ENCODE results near the gene SLFN14. TPM values are rescaled to one million over a fixed set of nuclear protein-coding genes. Genes with fewer than 3 reads are reported as not detected.

The SLFN14 gene
- total and polyA plus RNA-seq, 2 of the 4 experiments (the other 2 are of a cell fraction), result not detected

DNA sequence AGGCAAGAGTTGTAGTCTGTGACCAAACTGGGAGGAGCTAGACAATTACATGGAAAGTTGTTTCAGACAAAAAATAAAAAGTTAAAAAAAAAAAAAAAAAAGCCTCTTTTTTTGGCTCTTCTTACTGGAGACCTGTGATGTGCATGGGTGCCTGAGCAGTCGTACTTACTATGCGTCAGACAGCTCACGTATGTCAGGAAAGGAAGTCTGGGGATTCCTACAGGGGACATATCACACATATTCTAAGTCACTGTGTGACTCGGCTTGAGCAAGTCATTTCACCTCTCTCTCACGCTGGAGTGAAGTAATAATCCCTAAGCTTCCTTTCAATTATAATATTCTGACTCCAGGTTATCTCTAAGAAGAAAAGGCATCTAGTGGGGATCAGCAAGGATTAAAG lies 6.0 kb downstream of the SLFN14 start:
- DNase-seq (no peak), ATAC-seq (ENCODE audit: low read depth) (no peak)
- dilution Hi-C loops (cut with HindIII; ENCODE audit: low sequenced_read_pairs, unreplicated experiment), result no loop called here
- CTCF ChIA-PET, result interaction anchor here (0.6 kb wide), 1 partner anchor 232 kb away, joined by 3 read pairs; no protein-coding TSS in a partner anchor
- H3K9me3 ChIP-seq (ENCODE audit: control insufficient read depth, insufficient read depth, low read length), result no peaks in the 10 kb centered on the region
- WGBS, 2 experiments (ENCODE audit: extremely low coverage in 2 of 2, insufficient read length in 1 of 2), result no CpG with 5 or more reads among the region's 5 CpGs
- intact Hi-C loops (cut with micrococcal nuclease), result no loop called here
- no peak overlapping the region for H3K56ac ChIP-seq (ENCODE audit: extremely low read depth, insufficient read depth, low read length)
- no peak overlapping the region for H2AK5ac ChIP-seq (ENCODE audit: low read depth, low read length)
- TF ChIP-seq MAZ (IDR thresholded peaks at IDR 0.05; ENCODE audit: borderline replicate concordance, low read depth, low read length), result no peak
- TF ChIP-seq CHD1 (IDR thresholded peaks at IDR 0.05; ENCODE audit: low read depth, low read length), result no peak
- TF ChIP-seq, protein P1, sequence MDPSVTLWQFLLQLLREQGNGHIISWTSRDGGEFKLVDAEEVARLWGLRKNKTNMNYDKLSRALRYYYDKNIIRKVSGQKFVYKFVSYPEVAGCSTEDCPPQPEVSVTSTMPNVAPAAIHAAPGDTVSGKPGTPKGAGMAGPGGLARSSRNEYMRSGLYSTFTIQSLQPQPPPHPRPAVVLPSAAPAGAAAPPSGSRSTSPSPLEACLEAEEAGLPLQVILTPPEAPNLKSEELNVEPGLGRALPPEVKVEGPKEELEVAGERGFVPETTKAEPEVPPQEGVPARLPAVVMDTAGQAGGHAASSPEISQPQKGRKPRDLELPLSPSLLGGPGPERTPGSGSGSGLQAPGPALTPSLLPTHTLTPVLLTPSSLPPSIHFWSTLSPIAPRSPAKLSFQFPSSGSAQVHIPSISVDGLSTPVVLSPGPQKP (IDR thresholded peaks at IDR 0.05; ENCODE audit: borderline replicate concordance, low read depth, low read length), result no peak
- no peak for TF ChIP-seq POLR2A (IDR thresholded peaks at IDR 0.05; ENCODE audit: low read depth, low read length)
- TF ChIP-seq, protein P2, sequence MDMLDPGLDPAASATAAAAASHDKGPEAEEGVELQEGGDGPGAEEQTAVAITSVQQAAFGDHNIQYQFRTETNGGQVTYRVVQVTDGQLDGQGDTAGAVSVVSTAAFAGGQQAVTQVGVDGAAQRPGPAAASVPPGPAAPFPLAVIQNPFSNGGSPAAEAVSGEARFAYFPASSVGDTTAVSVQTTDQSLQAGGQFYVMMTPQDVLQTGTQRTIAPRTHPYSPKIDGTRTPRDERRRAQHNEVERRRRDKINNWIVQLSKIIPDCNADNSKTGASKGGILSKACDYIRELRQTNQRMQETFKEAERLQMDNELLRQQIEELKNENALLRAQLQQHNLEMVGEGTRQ (IDR thresholded peaks at IDR 0.05; ENCODE audit: low read depth, low read length), result no peak
- TF ChIP-seq RCOR1 (IDR thresholded peaks at IDR 0.05; ENCODE audit: insufficient replicate concordance, low read length), result no peak
- no peak for TF ChIP-seq MAFK (IDR thresholded peaks at IDR 0.05; ENCODE audit: low read depth, low read length)
- TF ChIP-seq, protein P3, sequence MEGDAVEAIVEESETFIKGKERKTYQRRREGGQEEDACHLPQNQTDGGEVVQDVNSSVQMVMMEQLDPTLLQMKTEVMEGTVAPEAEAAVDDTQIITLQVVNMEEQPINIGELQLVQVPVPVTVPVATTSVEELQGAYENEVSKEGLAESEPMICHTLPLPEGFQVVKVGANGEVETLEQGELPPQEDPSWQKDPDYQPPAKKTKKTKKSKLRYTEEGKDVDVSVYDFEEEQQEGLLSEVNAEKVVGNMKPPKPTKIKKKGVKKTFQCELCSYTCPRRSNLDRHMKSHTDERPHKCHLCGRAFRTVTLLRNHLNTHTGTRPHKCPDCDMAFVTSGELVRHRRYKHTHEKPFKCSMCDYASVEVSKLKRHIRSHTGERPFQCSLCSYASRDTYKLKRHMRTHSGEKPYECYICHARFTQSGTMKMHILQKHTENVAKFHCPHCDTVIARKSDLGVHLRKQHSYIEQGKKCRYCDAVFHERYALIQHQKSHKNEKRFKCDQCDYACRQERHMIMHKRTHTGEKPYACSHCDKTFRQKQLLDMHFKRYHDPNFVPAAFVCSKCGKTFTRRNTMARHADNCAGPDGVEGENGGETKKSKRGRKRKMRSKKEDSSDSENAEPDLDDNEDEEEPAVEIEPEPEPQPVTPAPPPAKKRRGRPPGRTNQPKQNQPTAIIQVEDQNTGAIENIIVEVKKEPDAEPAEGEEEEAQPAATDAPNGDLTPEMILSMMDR (conservative IDR thresholded peaks at IDR 0.05; ENCODE audit: low read depth, low read length), result no peak
- TF ChIP-seq RAD21 (IDR thresholded peaks at IDR 0.05; ENCODE audit: low read length), result no peak
- no peak for TF ChIP-seq BHLHE40 (IDR thresholded peaks at IDR 0.05; ENCODE audit: low read depth, low read length)
- no peak for TF ChIP-seq CEBPB (IDR thresholded peaks at IDR 0.05; ENCODE audit: low read depth, low read length)
- TF ChIP-seq RFX5 (IDR thresholded peaks at IDR 0.05; ENCODE audit: low read depth, low read length), result no peak
- TF ChIP-seq NFE2L2 (IDR thresholded peaks at IDR 0.05; ENCODE audit: low read depth, low read length), result no peak
- no peak for TF ChIP-seq MXI1 (IDR thresholded peaks at IDR 0.05; ENCODE audit: borderline replicate concordance, low read depth, low read length)
- no peak for TF ChIP-seq FOS (IDR thresholded peaks at IDR 0.05; ENCODE audit: low read depth, low read length)
- TF ChIP-seq SMC3 (IDR thresholded peaks at IDR 0.05; ENCODE audit: low read depth, low read length), result no peak
- H4K20me1 ChIP-seq (ENCODE audit: insufficient read depth, low read length), result no peaks in the 10 kb centered on the region
- POLR2A ChIA-PET (ENCODE audit: unreplicated experiment), result interaction anchor here (0.6 kb wide), 1 partner anchor 8 kb away, joined by 9 read pairs; no protein-coding TSS in a partner anchor
- no peak overlapping the region for H3K4me2 ChIP-seq (ENCODE audit: low read depth, low read length)
- no TSS peak for BruUV-seq (replicated peaks)
- no peak overlapping the region for H3K4me3 ChIP-seq (ENCODE audit: insufficient read depth, low read depth, low read length)
- H3K4ac ChIP-seq (ENCODE audit: low read depth, low read length), result no peak overlapping the region
- H3K18ac ChIP-seq (ENCODE audit: low read depth, low read length), result no peak overlapping the region
- no peaks in the 10 kb centered on the region for H3K36me3 ChIP-seq (ENCODE audit: control insufficient read depth, insufficient read depth, low read length)
- H3K79me1 ChIP-seq (ENCODE audit: low read depth in 1 of 2, low read length in 2 of 2), result no peaks in the 10 kb centered on the region
- no peak overlapping the region for H4K5ac ChIP-seq (ENCODE audit: low read depth, low read length)
- H2BK5ac ChIP-seq (ENCODE audit: low read depth, low read length, poor library complexity, severe bottlenecking), result no peak overlapping the region
- H2BK15ac ChIP-seq (ENCODE audit: low read depth, low read length), result no peak overlapping the region
- no peaks in the 10 kb centered on the region for H3K4me1 ChIP-seq (ENCODE audit: control insufficient read depth, insufficient read depth, low read length)
- no peak overlapping the region for H3K23ac ChIP-seq (ENCODE audit: low read depth, low read length)
- H4K8ac ChIP-seq (ENCODE audit: low read depth in 2 of 2, low read length in 2 of 2), result no peak overlapping the region
- no peak overlapping the region for H4K91ac ChIP-seq (ENCODE audit: insufficient read depth, low read depth, low read length)
- H3K9me1 ChIP-seq (ENCODE audit: insufficient read depth, low read length), result no peaks in the 10 kb centered on the region
- H3K27ac ChIP-seq (ENCODE audit: insufficient read depth, low read length), result no peak overlapping the region
- peaks cover 21% of the 10 kb centered on the region for H3K27me3 ChIP-seq (ENCODE audit: control insufficient read depth, insufficient read depth, low read length)
- H2AK9ac ChIP-seq (replicated peaks; ENCODE audit: low read depth, low read length, poor library complexity), result no peak overlapping the region
- no peak overlapping the region for H2BK20ac ChIP-seq (ENCODE audit: low read depth, low read length)
- H3K14ac ChIP-seq (replicated peaks; ENCODE audit: low read depth, low read length), result no peak overlapping the region
- no peak overlapping the region for H2BK120ac ChIP-seq (ENCODE audit: low read depth, low read length)
- in situ Hi-C loops (cut with MboI; ENCODE audit: low sequenced_read_pairs), result no loop called here
- H2AFZ ChIP-seq (replicated peaks; ENCODE audit: low read length, poor library complexity), result no peak overlapping the region
- H3K9ac ChIP-seq (ENCODE audit: low read depth, low read length), result no peak overlapping the region

Measured in IMR-90 (cell line).